Caco-2 (cell line): ENCODE measurements around the gene LHPP. TPM values are rescaled to one million over a fixed set of nuclear protein-coding genes. Genes with fewer than 3 reads are reported as not detected.

Source experiments
- BruUV-seq: library from RNA; stranded (reverse); fragments of 400-500 nt; replicated peaks from 2 replicates; lab custom pipeline; 2021; lab: Mats Ljungman, UMichigan
- CTCF ChIA-PET: fragments of 300-600 bp; sonication (Branson Sonifier 250); formaldehyde crosslinking; loops from one replicate; lab custom pipeline; 2022; ENCODE audit warnings: antibody characterized with exemption; lab: Charles Lee
- POLR2A ChIA-PET: fragments of 300-600 bp; sonication (Branson Sonifier 250); formaldehyde crosslinking; loops from one replicate; lab custom pipeline; 2022; ENCODE audit warnings: antibody characterized with exemption; lab: Charles Lee
- DNase-seq, 2 experiments: peaks; one replicate each; pipeline versions ENCODE4 v3.0.0 to v3.0.0-alpha.2; 2020 to 2022
- H3K27me3 ChIP-seq: replicated peaks from 2 replicates; pipeline ENCODE4 v1.6.0; 2011; ENCODE audit warnings: low read length; ENCODE audit not compliant: control insufficient read depth, insufficient read depth
- H3K36me3 ChIP-seq: 2 replicates; pipeline ENCODE4 v1.5.1; 2011; ENCODE audit warnings: low read length; ENCODE audit not compliant: control insufficient read depth, insufficient read depth
- H3K4me1 ChIP-seq: fragments of 250-450 bp; sonication (Bioruptor Pico); 2 replicates; pipeline ENCODE4 v1.5.1; 2020; ENCODE audit warnings: mild to moderate bottlenecking
- H3K4me3 ChIP-seq: 2 replicates; pipeline ENCODE4 v1.5.1; 2011; ENCODE audit warnings: low read depth, mild to moderate bottlenecking, control low read depth, low read length
- H3K9me3 ChIP-seq: fragments of 250-450 bp; sonication (Bioruptor Pico); 2 replicates; pipeline ENCODE4 v1.5.1; 2020; ENCODE audit warnings: mild to moderate bottlenecking, moderate library complexity
- H3K27ac Mint-ChIP-seq: one replicate; pipeline ENCODE4 v1.8.0; 2022; ENCODE audit warnings: mixed read lengths; ENCODE audit not compliant: unreplicated experiment
- H3K27me3 Mint-ChIP-seq: one replicate; pipeline ENCODE4 v1.8.0; 2022; ENCODE audit warnings: mixed read lengths; ENCODE audit not compliant: insufficient read depth, unreplicated experiment
- H3K36me3 Mint-ChIP-seq: one replicate; pipeline ENCODE4 v1.8.0; 2022; ENCODE audit warnings: mild to moderate bottlenecking, mixed read lengths; ENCODE audit not compliant: insufficient read depth, unreplicated experiment
- H3K4me1 Mint-ChIP-seq: one replicate; pipeline ENCODE4 v1.8.0; 2022; ENCODE audit warnings: low read depth, mixed read lengths; ENCODE audit not compliant: unreplicated experiment
- H3K4me3 Mint-ChIP-seq: one replicate; pipeline ENCODE4 v1.8.0; 2022; ENCODE audit warnings: mild to moderate bottlenecking, moderate library complexity, mixed read lengths; ENCODE audit not compliant: unreplicated experiment
- H3K9me3 Mint-ChIP-seq: one replicate; pipeline ENCODE4 v1.8.0; 2022; ENCODE audit warnings: mixed read lengths; ENCODE audit not compliant: unreplicated experiment
- CTCF ChIP-seq, 2 experiments: fragments of 200-600 bp in 1 of 2; IDR thresholded peaks; 1 replicate in 1 of 2; 2 replicates in 1 of 2; pipeline versions ENCODE4 v1.5.1 to v1.8.0; 2011 to 2022; ENCODE audit warnings: antibody characterized with exemption in 1 of 2, control low read depth in 1 of 2, inconsistent platforms in 1 of 2, low read depth in 1 of 2, low read length in 1 of 2, mild to moderate bottlenecking in 1 of 2, moderate library complexity in 1 of 2; ENCODE audit not compliant: insufficient read depth in 1 of 2, severe bottlenecking in 1 of 2, unreplicated experiment in 1 of 2
- intact Hi-C: fragments of 100-400 bp; cut with micrococcal nuclease; formaldehyde crosslinking; loops from one replicate; pipeline ENCODE4 v1.10.0; 2022; ENCODE audit not compliant: unreplicated experiment
- total RNA-seq: library from RNA; stranded (reverse); gene quantifications from 2 replicates; pipeline ENCODE4 v1.2.3, GENCODE V29; 2022

LHPP gene
- total RNA-seq, 1 experiment from 2014 or later, result 15.9 TPM

GRCh38 chr10:124422742-124423141, 38.9 kb upstream of the LHPP start:
- intact Hi-C loops, result no loop called here
- no peaks in the 10 kb centered on the region for H3K9me3 Mint-ChIP-seq
- H3K9me3 ChIP-seq, result no peaks in the 10 kb centered on the region
- no peaks in the 10 kb centered on the region for H3K36me3 ChIP-seq
- no peak for DNase-seq
- peaks cover 21% of the 10 kb centered on the region for H3K4me1 Mint-ChIP-seq
- no peak overlapping the region for H3K27ac Mint-ChIP-seq
- CTCF ChIA-PET, result interaction anchor here (0.6 kb wide), 1 partner anchor 9 kb away, joined by 3 read pairs; no protein-coding TSS in a partner anchor
- BruUV-seq, result no TSS peak
- H3K27me3 Mint-ChIP-seq, result no peaks in the 10 kb centered on the region
- no peaks in the 10 kb centered on the region for H3K27me3 ChIP-seq
- H3K4me3 ChIP-seq, result no peak overlapping the region
- POLR2A ChIA-PET, result no interaction called here
- peaks cover 57% of the 10 kb centered on the region for H3K4me1 ChIP-seq
- no peak overlapping the region for H3K4me3 Mint-ChIP-seq
- no peak for TF ChIP-seq CTCF (IDR thresholded peaks at IDR 0.05; ENCODE audit: insufficient read depth in 1 of 2, low read depth in 1 of 2, low read length in 1 of 2, severe bottlenecking in 1 of 2, unreplicated experiment in 1 of 2)
- H3K36me3 Mint-ChIP-seq, result peaks cover 24% of the 10 kb centered on the region

GRCh38 chr10:124423813-124424212, 37.8 kb upstream of the LHPP start:
- H3K4me1 ChIP-seq, result peaks cover 65% of the 10 kb centered on the region
- H3K36me3 ChIP-seq, result no peaks in the 10 kb centered on the region
- Mint-ChIP-seq H3K36me3 (peaks cover 14% of the 10 kb centered on the region), H3K4me1 (peaks cover 28% of the 10 kb centered on the region), H3K27me3 (no peaks in the 10 kb centered on the region), H3K4me3 (no peak overlapping the region), H3K9me3 (no peaks in the 10 kb centered on the region), H3K27ac (no peak overlapping the region)
- CTCF ChIA-PET, result interaction anchor here (1.6 kb wide), 1 partner anchor 38 kb away, joined by 9 read pairs; the partner anchor contains the start of gene LHPP
- no peaks in the 10 kb centered on the region for H3K9me3 ChIP-seq
- no peaks in the 10 kb centered on the region for H3K27me3 ChIP-seq
- no peak for TF ChIP-seq CTCF (IDR thresholded peaks at IDR 0.05; ENCODE audit: insufficient read depth in 1 of 2, low read depth in 1 of 2, low read length in 1 of 2, severe bottlenecking in 1 of 2, unreplicated experiment in 1 of 2)
- POLR2A ChIA-PET, result no interaction called here
- intact Hi-C loops, result no loop called here
- no peak for DNase-seq
- no TSS peak for BruUV-seq
- H3K4me3 ChIP-seq, result no peak overlapping the region

- Mint-ChIP-seq H3K4me3 (no peak overlapping the region), H3K9me3 (no peaks in the 10 kb centered on the region), H3K36me3 (peaks cover 11% of the 10 kb centered on the region), H3K4me1 (peaks cover 22% of the 10 kb centered on the region), H3K27ac (peak overlapping the region; percentile 35), H3K27me3 (no peaks in the 10 kb centered on the region)
- Histone ChIP-seq H3K9me3 (no peaks in the 10 kb centered on the region), H3K4me1 (peaks cover 62% of the 10 kb centered on the region), H3K36me3 (no peaks in the 10 kb centered on the region), H3K4me3 (no peak overlapping the region), H3K27me3 (no peaks in the 10 kb centered on the region)
- no peak for TF ChIP-seq CTCF (IDR thresholded peaks at IDR 0.05; ENCODE audit: insufficient read depth in 1 of 2, low read depth in 1 of 2, low read length in 1 of 2, severe bottlenecking in 1 of 2, unreplicated experiment in 1 of 2)
- ChIA-PET CTCF (interaction anchor here (1.6 kb wide), 1 partner anchor 36 kb away, joined by 9 read pairs; the partner anchor contains the start of gene LHPP), POLR2A (no interaction called here)
- peak; percentile 61 to 72 for DNase-seq
- intact Hi-C loops, result no loop called here
- no TSS peak for BruUV-seq
Measured at GRCh38 chr10:124425227-124425962, 36.2 kb upstream of the LHPP start.
